SJSA1 (cell line): ENCODE measurements around the gene ACTL8. TPM values are rescaled to one million over a fixed set of nuclear protein-coding genes. Genes with fewer than 3 reads are reported as not detected.

Source experiments
- DNase-seq, 2 experiments: peaks; one replicate each; pipeline ENCODE4 v3.0.0-alpha.2; 2015 to 2020; ENCODE audit warnings: low spot score in 2 of 2, low read depth in 1 of 2
- H3K27ac ChIP-seq: fragments of 250-450 bp; sonication (Bioruptor Pico); 2 replicates; pipeline ENCODE4 v1.5.1; 2020; ENCODE audit warnings: mild to moderate bottlenecking, moderate library complexity
- H3K27me3 ChIP-seq: fragments of 250-450 bp; sonication (Bioruptor Pico); replicated peaks from 2 replicates; pipeline ENCODE4 v1.5.1; 2020; ENCODE audit warnings: mild to moderate bottlenecking, moderate library complexity
- H3K36me3 ChIP-seq: fragments of 250-450 bp; sonication (Bioruptor Pico); 2 replicates; pipeline ENCODE4 v1.5.1; 2020; ENCODE audit warnings: mild to moderate bottlenecking
- H3K4me1 ChIP-seq: fragments of 250-450 bp; sonication (Bioruptor Pico); replicated peaks from 2 replicates; pipeline ENCODE4 v1.6.1; 2021; ENCODE audit warnings: mild to moderate bottlenecking
- H3K4me3 ChIP-seq: fragments of 250-450 bp; sonication (Bioruptor Pico); 2 replicates; pipeline ENCODE4 v1.5.1; 2020; ENCODE audit warnings: mild to moderate bottlenecking
- H3K9me3 ChIP-seq: fragments of 250-450 bp; sonication (Bioruptor Pico); replicated peaks from 2 replicates; pipeline ENCODE4 v1.5.1; 2020; ENCODE audit warnings: mild to moderate bottlenecking
- total RNA-seq: library from RNA; depleted of rRNA; stranded (reverse); fragments of >200 nt; shearing (Covaris generic); gene quantifications from 2 replicates; pipeline ENCODE4 v1.2.3, GENCODE V29; 2014; rRNA removed

ACTL8 gene
- not detected in 2 replicates for total RNA-seq

- no peak within 1 kb of the TSS for H3K4me3 ChIP-seq
- H3K36me3 ChIP-seq, result no peaks in the 10 kb centered on the region
- no peaks in the 10 kb centered on the region for H3K4me1 ChIP-seq
- H3K27ac ChIP-seq, result no peak within 1 kb of the TSS
- no peaks in the 10 kb centered on the region for H3K27me3 ChIP-seq
- DNase-seq, result no peak
- H3K9me3 ChIP-seq, result peaks cover 14% of the 10 kb centered on the region
Observed at GRCh38 chr1:17755120-17755519, at the start of gene ACTL8. TSS of gene ACTL8 (plus strand) at chr1:17755333. CDS start at chr1:17823009, 67,676 bp downstream.

- H3K9me3 ChIP-seq, result no peaks in the 10 kb centered on the region
- no peak for DNase-seq
- no peaks in the 10 kb centered on the region; the same call in 1 of the 2 replicates for H3K27me3 ChIP-seq
- no peak overlapping the region for H3K4me3 ChIP-seq
- H3K36me3 ChIP-seq, result no peaks in the 10 kb centered on the region
- no peak overlapping the region for H3K27ac ChIP-seq
- no peaks in the 10 kb centered on the region for H3K4me1 ChIP-seq
Observed at GRCh38 chr1:17706445-17706844, 48.7 kb upstream of the ACTL8 start.

GRCh38 chr1:17709981-17710380, 45.2 kb upstream of the ACTL8 start:
- DNase-seq, result no peak
- no peaks in the 10 kb centered on the region; the same call in none of the 2 replicates for H3K27me3 ChIP-seq
- no peaks in the 10 kb centered on the region for H3K9me3 ChIP-seq
- H3K4me3 ChIP-seq, result no peak overlapping the region
- H3K27ac ChIP-seq, result no peak overlapping the region
- no peaks in the 10 kb centered on the region for H3K36me3 ChIP-seq
- no peaks in the 10 kb centered on the region for H3K4me1 ChIP-seq

GRCh38 chr1:17710889-17711576, 44.1 kb upstream of the ACTL8 start:
- no peak for DNase-seq
- H3K9me3 ChIP-seq, result no peaks in the 10 kb centered on the region

GRCh38 chr1:17711577-17711910, 43.6 kb upstream of the ACTL8 start:
- Histone ChIP-seq H3K4me3 (no peak overlapping the region), H3K4me1 (no peaks in the 10 kb centered on the region), H3K27me3 (no peaks in the 10 kb centered on the region; the same call in none of the 2 replicates), H3K36me3 (no peaks in the 10 kb centered on the region), H3K9me3 (no peaks in the 10 kb centered on the region), H3K27ac (no peak overlapping the region)
- no peak for DNase-seq

More at GRCh38 chr1:17710889-17711576, 44.1 kb upstream of the ACTL8 start:
- no peaks in the 10 kb centered on the region; the same call in none of the 2 replicates for H3K27me3 ChIP-seq
- H3K36me3 ChIP-seq, result no peaks in the 10 kb centered on the region
- no peaks in the 10 kb centered on the region for H3K4me1 ChIP-seq
- H3K4me3 ChIP-seq, result no peak overlapping the region
- H3K27ac ChIP-seq, result no peak overlapping the region

- H3K27ac ChIP-seq, result no peak overlapping the region
- DNase-seq, result no peak
- H3K9me3 ChIP-seq, result no peaks in the 10 kb centered on the region
- no peaks in the 10 kb centered on the region; the same call in none of the 2 replicates for H3K27me3 ChIP-seq
- H3K36me3 ChIP-seq, result no peaks in the 10 kb centered on the region
- H3K4me1 ChIP-seq, result no peaks in the 10 kb centered on the region
- no peak overlapping the region for H3K4me3 ChIP-seq
Observed at GRCh38 chr1:17711941-17712340, 43.2 kb upstream of the ACTL8 start.

- no peak for DNase-seq
- H3K27ac ChIP-seq, result no peak overlapping the region
- H3K4me3 ChIP-seq, result no peak overlapping the region
- no peaks in the 10 kb centered on the region; the same call in 1 of the 2 replicates for H3K27me3 ChIP-seq
- no peaks in the 10 kb centered on the region for H3K36me3 ChIP-seq
- no peaks in the 10 kb centered on the region for H3K4me1 ChIP-seq
- no peaks in the 10 kb centered on the region for H3K9me3 ChIP-seq
Observed at GRCh38 chr1:17713993-17714392, 41.1 kb upstream of the ACTL8 start.

GRCh38 chr1:17717594-17718535, 37.3 kb upstream of the ACTL8 start:
- Histone ChIP-seq H3K36me3 (no peaks in the 10 kb centered on the region), H3K27me3 (no peaks in the 10 kb centered on the region; the same call in 1 of the 2 replicates), H3K9me3 (no peaks in the 10 kb centered on the region), H3K27ac (no peak overlapping the region), H3K4me3 (no peak overlapping the region), H3K4me1 (no peaks in the 10 kb centered on the region)
- DNase-seq, result no peak

- Histone ChIP-seq H3K27ac (no peak overlapping the region), H3K4me3 (no peak overlapping the region), H3K36me3 (no peaks in the 10 kb centered on the region), H3K4me1 (no peaks in the 10 kb centered on the region), H3K9me3 (no peaks in the 10 kb centered on the region), H3K27me3 (no peaks in the 10 kb centered on the region; the same call in 1 of the 2 replicates)
- no peak for DNase-seq
Observed at GRCh38 chr1:17719874-17720273, 35.3 kb upstream of the ACTL8 start.

- Histone ChIP-seq H3K4me1 (no peaks in the 10 kb centered on the region), H3K27ac (no peak overlapping the region), H3K36me3 (no peaks in the 10 kb centered on the region), H3K27me3 (no peaks in the 10 kb centered on the region; the same call in 1 of the 2 replicates), H3K4me3 (no peak overlapping the region), H3K9me3 (no peaks in the 10 kb centered on the region)
- DNase-seq, result no peak
Observed at GRCh38 chr1:17721444-17721843, 33.7 kb upstream of the ACTL8 start.

DNA sequence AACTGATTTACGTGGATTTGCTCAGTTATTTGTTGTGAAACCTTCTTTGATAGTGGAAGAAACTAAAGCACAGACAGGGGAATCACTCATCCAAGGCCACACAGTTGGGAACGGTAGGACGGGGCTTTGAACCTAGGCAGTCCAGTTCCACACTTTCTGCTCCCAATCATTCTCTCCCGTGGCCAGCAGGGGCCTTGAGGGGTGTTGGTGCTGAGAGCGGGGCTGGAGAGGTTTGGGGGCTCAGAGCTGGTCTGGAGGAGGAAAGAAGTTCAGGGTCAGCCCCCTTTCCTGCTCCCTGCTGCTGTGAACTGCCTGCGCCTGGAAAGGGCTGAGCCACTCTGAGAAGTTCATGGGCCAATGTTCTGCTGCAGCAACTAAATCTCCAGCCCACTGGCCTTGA, 31.4 kb upstream of the ACTL8 start:
- H3K4me3 ChIP-seq, result no peak overlapping the region
- DNase-seq, result no peak
- H3K4me1 ChIP-seq, result no peaks in the 10 kb centered on the region
- H3K27me3 ChIP-seq, result no peaks in the 10 kb centered on the region; the same call in 1 of the 2 replicates
- no peaks in the 10 kb centered on the region for H3K36me3 ChIP-seq
- H3K9me3 ChIP-seq, result no peaks in the 10 kb centered on the region
- H3K27ac ChIP-seq, result no peak overlapping the region

GRCh38 chr1:17724150-17724549, 31.0 kb upstream of the ACTL8 start:
- no peaks in the 10 kb centered on the region for H3K4me1 ChIP-seq
- no peaks in the 10 kb centered on the region for H3K36me3 ChIP-seq
- H3K27me3 ChIP-seq, result no peaks in the 10 kb centered on the region; the same call in 1 of the 2 replicates
- H3K4me3 ChIP-seq, result no peak overlapping the region
- no peaks in the 10 kb centered on the region for H3K9me3 ChIP-seq
- DNase-seq, result no peak
- no peak overlapping the region for H3K27ac ChIP-seq

DNA sequence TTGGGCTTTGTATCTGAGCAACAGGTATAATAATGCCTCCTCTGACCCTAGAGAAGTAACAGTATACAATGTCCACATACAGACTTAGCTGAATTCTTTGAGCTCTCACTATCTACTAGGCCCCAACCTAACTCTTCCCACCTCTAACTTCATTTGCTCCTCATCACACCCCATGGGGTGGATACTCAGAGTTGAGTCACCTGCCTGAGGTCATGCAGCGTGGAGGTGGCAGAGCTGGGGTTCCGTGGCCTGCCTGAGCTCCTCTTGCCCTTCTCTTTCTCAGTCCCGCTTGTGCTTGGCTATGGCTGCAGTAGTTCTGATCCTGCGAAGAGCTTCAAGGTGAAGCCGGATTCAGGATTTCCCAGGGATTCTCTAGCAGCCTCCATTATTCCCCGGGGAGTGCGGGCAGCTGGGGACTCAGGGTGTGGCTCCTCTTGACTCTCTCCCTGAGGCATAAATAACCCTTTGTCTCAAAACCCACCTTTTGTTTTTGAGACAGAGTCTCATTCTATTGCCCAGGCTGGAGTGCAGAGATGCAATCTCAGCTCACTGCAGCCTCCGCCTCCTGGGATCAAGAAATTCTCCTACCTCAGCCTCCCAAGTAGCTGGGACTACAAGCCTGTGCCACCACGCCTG, 29.9 kb upstream of the ACTL8 start:
- no peaks in the 10 kb centered on the region for H3K9me3 ChIP-seq

More for the DNA sequence above, 29.9 kb upstream of the ACTL8 start:
- no peak overlapping the region for H3K27ac ChIP-seq
- no peak overlapping the region for H3K4me3 ChIP-seq
- H3K36me3 ChIP-seq, result no peaks in the 10 kb centered on the region
- no peaks in the 10 kb centered on the region for H3K4me1 ChIP-seq
- DNase-seq, result no peak
- no peaks in the 10 kb centered on the region; the same call in 1 of the 2 replicates for H3K27me3 ChIP-seq
